Activated effector memory CD4-positive, alpha-beta T cell treated with Interleukin-2 at 50 U/mL for 16 hours (primary cell): ENCODE data around the gene SEBOX.

Source experiments
- DNase-seq: peaks from one replicate; pipeline ENCODE4 v3.0.0-alpha.2; 2020

Gene SEBOX

DNA sequence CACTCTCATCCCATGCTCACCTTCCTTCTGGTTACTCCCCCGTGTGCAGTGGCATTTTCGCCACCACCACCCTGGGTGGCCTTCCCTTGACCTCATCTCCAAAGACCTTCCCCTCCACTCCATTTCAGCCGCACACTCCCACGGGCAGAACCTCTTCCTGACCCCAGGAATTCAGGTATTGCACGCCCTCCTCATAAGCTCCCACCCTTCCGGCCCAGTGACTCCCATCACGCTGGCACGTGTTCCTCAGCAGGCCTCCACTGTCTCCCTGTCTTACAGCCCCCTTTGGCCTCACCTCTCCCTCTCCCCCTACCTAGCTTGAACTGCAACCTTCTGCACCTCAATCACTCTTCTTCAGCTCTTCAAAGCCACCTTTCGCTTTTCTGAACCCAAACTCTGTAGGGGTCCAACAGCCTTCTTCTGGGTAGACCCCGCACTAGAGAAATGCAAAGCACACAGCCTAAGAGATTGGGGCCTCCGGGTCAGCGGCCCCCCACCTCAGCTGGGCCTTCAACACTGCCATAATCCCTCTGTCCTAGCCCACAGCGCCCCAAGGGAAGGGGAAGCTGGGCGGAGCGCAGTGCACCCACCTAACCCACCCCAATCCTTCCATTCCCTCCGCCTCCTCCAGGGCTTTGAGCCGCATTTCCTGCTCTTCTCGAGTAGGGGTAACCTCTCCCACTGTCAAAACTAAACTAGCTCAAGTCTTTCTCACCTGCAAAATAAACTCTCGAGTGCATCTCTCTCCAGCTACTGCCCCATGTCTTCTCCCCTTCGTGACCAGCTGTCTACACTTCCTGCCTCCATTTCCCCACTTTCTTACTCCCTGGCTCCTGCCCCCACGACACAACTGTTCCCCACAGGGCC lies 47.7 kb downstream of the SEBOX start:
- no peak for DNase-seq

DNA sequence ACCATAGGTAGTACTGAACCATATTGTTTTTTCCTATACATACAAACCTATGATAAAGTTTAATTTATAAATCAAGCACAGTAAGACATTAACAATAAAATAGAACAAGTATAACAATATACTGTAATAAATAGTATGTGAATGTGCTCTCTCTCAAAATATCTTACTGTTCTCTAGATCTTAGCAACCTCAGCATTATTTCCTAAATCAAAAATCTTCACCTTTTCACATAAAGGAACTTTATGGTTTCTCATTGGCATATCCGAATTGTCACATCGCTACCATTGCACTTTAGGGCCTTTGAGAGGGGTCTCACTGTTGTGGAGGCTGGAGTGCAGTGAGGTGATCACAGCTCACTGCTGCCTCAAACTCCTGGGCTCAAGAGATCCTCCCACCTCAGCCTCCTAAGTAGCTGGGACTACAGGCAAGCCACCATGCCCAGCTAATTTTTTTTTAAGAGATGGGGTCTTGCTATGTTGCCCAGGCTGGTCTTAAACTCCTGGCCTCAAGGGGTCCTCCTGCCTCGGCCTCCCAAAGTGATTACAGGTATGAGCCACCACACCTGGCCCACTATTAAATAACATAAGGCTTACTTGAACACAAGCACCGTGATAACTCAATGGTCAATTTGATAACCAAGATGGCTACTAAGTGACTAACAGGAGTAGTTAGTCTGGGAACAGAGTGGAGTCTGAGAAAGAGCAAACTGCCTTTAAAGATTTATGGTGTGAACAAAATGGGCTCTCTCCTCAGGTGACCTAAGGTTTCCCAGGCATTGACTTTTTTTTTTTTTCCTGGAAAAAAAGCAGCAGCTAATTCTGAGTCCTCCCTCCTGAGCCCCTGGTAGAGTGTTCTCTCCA lies 48.9 kb downstream of the SEBOX start:
- no peak for DNase-seq

GRCh38 chr17:28313841-28314240 lies 51.2 kb downstream of the SEBOX start:
- DNase-seq: no peak
